GM12878 (cell line): ENCODE measurements around the gene CMTM4. TPM values are rescaled to one million over a fixed set of nuclear protein-coding genes. Genes with fewer than 3 reads are reported as not detected.

Experiments used
- ATF2 ChIP-seq: IDR thresholded peaks from 2 replicates; pipeline ENCODE4 v1.6.1; 2012; ENCODE audit warnings: low read length, inconsistent platforms
- ATF3 ChIP-seq: IDR thresholded peaks from 2 replicates; pipeline ENCODE4 v1.6.1; 2011; ENCODE audit warnings: low read depth, mild to moderate bottlenecking, low read length, moderate library complexity, borderline replicate concordance; ENCODE audit errors: extremely low read depth
- BCL11A ChIP-seq: IDR thresholded peaks from 2 replicates; pipeline ENCODE4 v1.6.1; 2011; ENCODE audit warnings: low read depth, low read length
- EP300 ChIP-seq, 2 experiments: fragments of 150-350 bp in 1 of 2; IDR thresholded peaks; 2 replicates each; pipeline ENCODE4 v1.6.1; 2011 to 2012; ENCODE audit warnings: low read depth in 2 of 2, low read length in 2 of 2, borderline replicate concordance in 1 of 2, improper control_type of control experiment in 1 of 2, inconsistent platforms in 1 of 2; ENCODE audit not compliant: control insufficient read depth in 1 of 2
- FOS ChIP-seq: IDR thresholded peaks from 3 replicates; pipeline ENCODE4 v1.6.1; 2011; ENCODE audit warnings: borderline replicate concordance; ENCODE audit not compliant: insufficient read length; ENCODE audit errors: extremely low read depth
- FOXK2 ChIP-seq: fragments of 450-650 bp; IDR thresholded peaks from 2 replicates; pipeline ENCODE4 v1.6.1; 2017; ENCODE audit warnings: mild to moderate bottlenecking, moderate library complexity
- FOXM1 ChIP-seq: IDR thresholded peaks from 2 replicates; pipeline ENCODE4 v1.6.1; 2012; ENCODE audit warnings: low read depth, mild to moderate bottlenecking, inconsistent platforms, low read length, moderate library complexity
- GATAD2B ChIP-seq: fragments of 450-650 bp; conservative IDR thresholded peaks from 2 replicates; pipeline ENCODE4 v1.6.1; 2017; ENCODE audit warnings: low read depth, mild to moderate bottlenecking, moderate library complexity
- JUND ChIP-seq: IDR thresholded peaks from 2 replicates; pipeline ENCODE4 v1.6.1; 2012; ENCODE audit warnings: low read depth, mild to moderate bottlenecking, low read length, improper control_type of control experiment, moderate library complexity
- KDM1A ChIP-seq: fragments of 200-600 bp; sonication (generic); IDR thresholded peaks from 2 replicates; pipeline ENCODE4 v1.6.1; 2016; ENCODE audit warnings: borderline replicate concordance
- MEF2A ChIP-seq: IDR thresholded peaks from 2 replicates; pipeline ENCODE4 v1.6.1; 2011; ENCODE audit warnings: low read depth, mild to moderate bottlenecking, low read length, moderate library complexity; ENCODE audit not compliant: insufficient read depth
- MTA2 ChIP-seq: fragments of 450-650 bp; IDR thresholded peaks from 2 replicates; pipeline ENCODE4 v1.6.1; 2016; ENCODE audit warnings: low read depth, mild to moderate bottlenecking, moderate library complexity
- MYB ChIP-seq: fragments of 150-350 bp; IDR thresholded peaks from 2 replicates; pipeline ENCODE4 v1.6.1; 2014; ENCODE audit warnings: mild to moderate bottlenecking, low read depth, low read length, borderline replicate concordance
- MYC ChIP-seq: IDR thresholded peaks from 2 replicates; pipeline ENCODE4 v1.6.1; 2011; ENCODE audit warnings: mild to moderate bottlenecking, low read length, moderate library complexity, inconsistent platforms; ENCODE audit not compliant: insufficient read depth, insufficient replicate concordance, insufficient read length, severe bottlenecking
- PBX3 ChIP-seq: IDR thresholded peaks from 2 replicates; pipeline ENCODE4 v1.6.1; 2011; ENCODE audit warnings: mild to moderate bottlenecking, low read depth, low read length, moderate library complexity; ENCODE audit not compliant: insufficient replicate concordance
- PML ChIP-seq: IDR thresholded peaks from 2 replicates; pipeline ENCODE4 v1.6.1; 2012; ENCODE audit warnings: low read length, inconsistent platforms
- RCOR1 ChIP-seq: conservative IDR thresholded peaks from 2 replicates; pipeline ENCODE4 v1.6.1; 2012; ENCODE audit warnings: low read depth, low read length, improper control_type of control experiment
- SPI1 ChIP-seq: IDR thresholded peaks from 2 replicates; pipeline ENCODE4 v1.6.1; 2011; ENCODE audit warnings: low read depth, mild to moderate bottlenecking, low read length, moderate library complexity, borderline replicate concordance; ENCODE audit not compliant: insufficient read depth
- polyA plus RNA-seq, 11 experiments: library from polyadenylated mRNA; depleted of rRNA in 4 of 11; unstranded in 6 of 11; stranded (reverse) in 5 of 11; fragments of >200 nt; fragmentation: Nextera tagmentation in 4 of 11; fragmentation: Illumina TruSeq in 1 of 11; extraction: Ambion mirVana in 4 of 11; extraction: Trizol in 1 of 11; gene quantifications; 1 replicate in 1 of 11; 2 replicates in 10 of 11; pipeline versions ENCODE4 v1.2.1 to v1.2.3, GENCODE V29; 2011 to 2016; ENCODE audit warnings: inconsistent platforms in 2 of 11, missing spikeins in 2 of 11, low read depth in 1 of 11
- total RNA-seq, 4 experiments: library from RNA; depleted of rRNA in 3 of 4; stranded (reverse); fragments of >200 nt in 3 of 4; fragmentation: Illumina TruSeq in 1 of 4; extraction: Trizol in 1 of 4; gene quantifications; 2 replicates each; pipeline versions ENCODE4 v1.2.1 to v1.2.3, GENCODE V29; 2013 to 2021
- TF ChIP-seq, protein P1 (sequence below): fragments of 450-650 bp; IDR thresholded peaks from 2 replicates; pipeline ENCODE4 v1.6.1; 2014; ENCODE audit warnings: mild to moderate bottlenecking
- TF ChIP-seq, protein P2 (sequence below), 3 experiments: IDR thresholded peaks in 2 of 3; conservative IDR thresholded peaks in 1 of 3; 2 replicates each; pipeline ENCODE4 v1.5.1; 2011; ENCODE audit warnings: low read depth in 3 of 3, low read length in 3 of 3, mild to moderate bottlenecking in 3 of 3, control low read depth in 2 of 3, moderate library complexity in 2 of 3, inconsistent platforms in 1 of 3, mixed read lengths in 1 of 3; ENCODE audit not compliant: control insufficient read depth in 2 of 3, insufficient read depth in 1 of 3; ENCODE audit errors: extremely low read depth in 1 of 3

CMTM4 gene
- total and polyA plus RNA-seq, 10 of the 15 experiments (the other 5 are each of a cell fraction or from before 2014, with no cell fraction given), result 0.02 to 0.43 (median 0.15) TPM; not detected in 2

DNA sequence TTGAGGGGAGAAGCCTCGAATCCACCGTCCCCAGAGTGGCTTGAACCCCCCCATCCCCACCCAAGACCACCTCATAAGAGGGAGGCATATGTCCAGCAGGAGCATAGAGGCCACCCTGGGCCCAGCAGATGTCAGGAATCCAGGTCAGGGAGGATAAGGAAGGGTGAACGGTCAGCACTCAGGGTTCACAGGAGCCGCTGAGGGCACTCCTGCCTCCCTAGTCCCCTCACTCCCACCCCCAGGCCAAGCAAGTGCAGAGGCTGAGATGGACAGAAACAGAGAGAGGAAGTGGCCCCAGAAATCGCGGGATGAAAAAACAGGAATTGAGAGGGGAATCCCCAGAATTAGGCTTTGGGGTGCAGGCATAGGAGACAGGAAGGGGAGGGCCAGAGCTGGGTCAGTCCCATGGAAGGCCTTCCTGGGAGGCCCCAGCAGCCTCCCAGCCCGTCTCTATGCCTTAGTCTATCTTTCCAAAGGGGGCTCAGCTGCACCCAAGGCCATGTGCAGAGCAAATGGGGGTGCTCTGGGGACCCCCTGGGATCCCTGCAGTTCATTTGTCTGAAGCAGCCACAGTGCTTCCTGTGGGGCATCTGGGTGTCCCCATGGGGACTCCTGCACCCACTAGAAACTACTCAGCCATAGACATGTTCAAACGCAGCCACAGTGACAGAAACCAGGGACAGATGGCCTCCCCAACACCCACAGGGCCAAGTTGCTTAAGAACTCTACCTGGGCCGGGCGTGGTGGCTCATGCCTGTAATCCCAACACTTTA, 90.4 kb downstream of the CMTM4 start (continued):
- TF ChIP-seq SPI1, result peak; percentile 74
- 0 out of 4 replicates have a peak, but pooled peaks of 1 of the 2 experiments have one; percentile 9 for TF ChIP-seq EP300 (IDR thresholded peaks at IDR 0.05; ENCODE audit: borderline replicate concordance in 1 of 2, control insufficient read depth in 1 of 2, low read depth in 2 of 2, low read length in 2 of 2)
- peak; percentile 61; the same call in 1 of the 2 replicates for TF ChIP-seq ATF2
- TF ChIP-seq FOXK2, result no peak
- no peak for TF ChIP-seq PML
- no peak for TF ChIP-seq FOXM1
- TF ChIP-seq MYC, result no peak
- peak; percentile 66; the same call in 1 of the 2 replicates for TF ChIP-seq BCL11A
- no peak for TF ChIP-seq FOS
- peak; percentile 61 for TF ChIP-seq MTA2
- TF ChIP-seq KDM1A, result no peak
- TF ChIP-seq ATF3, result no peak
- no peak for TF ChIP-seq RCOR1
- TF ChIP-seq GATAD2B, result no peak; the same call in 1 of the 2 replicates
- TF ChIP-seq, protein P1, sequence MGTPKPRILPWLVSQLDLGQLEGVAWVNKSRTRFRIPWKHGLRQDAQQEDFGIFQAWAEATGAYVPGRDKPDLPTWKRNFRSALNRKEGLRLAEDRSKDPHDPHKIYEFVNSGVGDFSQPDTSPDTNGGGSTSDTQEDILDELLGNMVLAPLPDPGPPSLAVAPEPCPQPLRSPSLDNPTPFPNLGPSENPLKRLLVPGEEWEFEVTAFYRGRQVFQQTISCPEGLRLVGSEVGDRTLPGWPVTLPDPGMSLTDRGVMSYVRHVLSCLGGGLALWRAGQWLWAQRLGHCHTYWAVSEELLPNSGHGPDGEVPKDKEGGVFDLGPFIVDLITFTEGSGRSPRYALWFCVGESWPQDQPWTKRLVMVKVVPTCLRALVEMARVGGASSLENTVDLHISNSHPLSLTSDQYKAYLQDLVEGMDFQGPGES, result no peak
- no peak for TF ChIP-seq MYB
- TF ChIP-seq, protein P2, sequence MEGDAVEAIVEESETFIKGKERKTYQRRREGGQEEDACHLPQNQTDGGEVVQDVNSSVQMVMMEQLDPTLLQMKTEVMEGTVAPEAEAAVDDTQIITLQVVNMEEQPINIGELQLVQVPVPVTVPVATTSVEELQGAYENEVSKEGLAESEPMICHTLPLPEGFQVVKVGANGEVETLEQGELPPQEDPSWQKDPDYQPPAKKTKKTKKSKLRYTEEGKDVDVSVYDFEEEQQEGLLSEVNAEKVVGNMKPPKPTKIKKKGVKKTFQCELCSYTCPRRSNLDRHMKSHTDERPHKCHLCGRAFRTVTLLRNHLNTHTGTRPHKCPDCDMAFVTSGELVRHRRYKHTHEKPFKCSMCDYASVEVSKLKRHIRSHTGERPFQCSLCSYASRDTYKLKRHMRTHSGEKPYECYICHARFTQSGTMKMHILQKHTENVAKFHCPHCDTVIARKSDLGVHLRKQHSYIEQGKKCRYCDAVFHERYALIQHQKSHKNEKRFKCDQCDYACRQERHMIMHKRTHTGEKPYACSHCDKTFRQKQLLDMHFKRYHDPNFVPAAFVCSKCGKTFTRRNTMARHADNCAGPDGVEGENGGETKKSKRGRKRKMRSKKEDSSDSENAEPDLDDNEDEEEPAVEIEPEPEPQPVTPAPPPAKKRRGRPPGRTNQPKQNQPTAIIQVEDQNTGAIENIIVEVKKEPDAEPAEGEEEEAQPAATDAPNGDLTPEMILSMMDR (IDR thresholded peaks at IDR 0.05 in 2 of 3, conservative IDR thresholded peaks at IDR 0.05 in 1 of 3; ENCODE audit: control insufficient read depth in 2 of 3, extremely low read depth in 1 of 3, insufficient read depth in 1 of 3, low read depth in 3 of 3, low read length in 3 of 3), result no peak
- TF ChIP-seq MEF2A, result 0 out of 2 replicates have a peak, but pooled peaks have one; percentile 12
- no peak for TF ChIP-seq PBX3
- TF ChIP-seq JUND, result no peak
